OCI-LY7 (cell line): ENCODE data around the gene ATXN3. TPM values are rescaled to one million over a fixed set of nuclear protein-coding genes. Genes with fewer than 3 reads are reported as not detected.

ENCODE experiments used
- BruUV-seq: library from RNA; stranded (reverse); fragments of 400-500 nt; replicated peaks from 2 replicates; lab custom pipeline; 2021; lab: Mats Ljungman, UMichigan
- CTCF ChIA-PET: fragments of 300-600 bp; sonication (Branson Sonifier 250); formaldehyde crosslinking; loops from one replicate; lab custom pipeline; 2022; ENCODE audit warnings: antibody characterized with exemption; ENCODE audit not compliant: unreplicated experiment; lab: Charles Lee
- POLR2A ChIA-PET: fragments of 300-600 bp; sonication (Branson Sonifier 250); formaldehyde crosslinking; loops from one replicate; lab custom pipeline; 2022; ENCODE audit warnings: antibody characterized with exemption; lab: Charles Lee
- DNase-seq: peaks from one replicate; pipeline ENCODE4 v3.0.0-alpha.2; 2015; ENCODE audit warnings: low spot score
- H2AFZ ChIP-seq: fragments of 200-600 bp; sonication (generic), shearing (Covaris generic); 2 replicates; pipeline ENCODE4 v1.6.1; 2014; ENCODE audit warnings: mild to moderate bottlenecking, antibody characterized with exemption, low read length, moderate library complexity
- H3K27ac ChIP-seq: fragments of 200-600 bp; sonication (generic); 2 replicates; pipeline ENCODE4 v1.5.1; 2014; ENCODE audit warnings: mixed run types, low read depth, mild to moderate bottlenecking, moderate library complexity, low read length, inconsistent platforms; ENCODE audit not compliant: poor library complexity, severe bottlenecking
- H3K36me3 ChIP-seq: fragments of 200-600 bp; sonication (generic); 2 replicates; pipeline ENCODE4 v1.6.1; 2014; ENCODE audit warnings: mild to moderate bottlenecking, antibody characterized with exemption, low read length, moderate library complexity, mixed read lengths; ENCODE audit not compliant: insufficient read depth
- H3K4me1 ChIP-seq: fragments of 200-600 bp; sonication (generic); 2 replicates; pipeline ENCODE4 v1.5.1; 2014; ENCODE audit warnings: mild to moderate bottlenecking, low read length; ENCODE audit not compliant: insufficient read depth, poor library complexity, severe bottlenecking
- H3K4me2 ChIP-seq: fragments of 200-600 bp; sonication (generic); 2 replicates; pipeline ENCODE4 v1.6.1; 2014; ENCODE audit warnings: mild to moderate bottlenecking, low read length
- H3K4me3 ChIP-seq: fragments of 200-600 bp; sonication (generic); 2 replicates; pipeline ENCODE4 v1.5.1; 2014; ENCODE audit warnings: mild to moderate bottlenecking, low read depth, low read length; ENCODE audit not compliant: poor library complexity, severe bottlenecking
- H3K79me2 ChIP-seq: fragments of 200-600 bp; sonication (generic); 2 replicates; pipeline ENCODE4 v1.6.1; 2016; ENCODE audit warnings: low read depth, mild to moderate bottlenecking, low read length, moderate library complexity, mixed read lengths; ENCODE audit not compliant: insufficient read depth
- H3K9me2 ChIP-seq: fragments of 200-600 bp; sonication (generic); 2 replicates; pipeline ENCODE4 v1.6.1; 2016; ENCODE audit warnings: mild to moderate bottlenecking, low read length, mixed read lengths; ENCODE audit not compliant: insufficient read depth
- H3K9me3 ChIP-seq: fragments of 200-600 bp; sonication (generic); 2 replicates; pipeline ENCODE4 v1.6.1; 2014; ENCODE audit warnings: mild to moderate bottlenecking, mixed run types, low read length, mixed read lengths
- H4K20me1 ChIP-seq: fragments of 200-600 bp; sonication (generic); 2 replicates; pipeline ENCODE4 v1.6.1; 2014; ENCODE audit warnings: mild to moderate bottlenecking, antibody characterized with exemption, low read length, moderate library complexity, mixed read lengths; ENCODE audit not compliant: insufficient read depth
- CTCF ChIP-seq: fragments of 200-600 bp; sonication (generic); conservative IDR thresholded peaks from 2 replicates; pipeline ENCODE4 v1.5.1; 2014; ENCODE audit warnings: mild to moderate bottlenecking, antibody characterized with exemption, low read length, moderate library complexity, mixed read lengths
- EZH2phosphoT487 ChIP-seq: fragments of 200-600 bp; sonication (generic); IDR thresholded peaks from 2 replicates; pipeline ENCODE4 v1.6.1; 2018; ENCODE audit warnings: low read depth, borderline replicate concordance, mild to moderate bottlenecking, mixed run types, antibody characterized with exemption, low read length, moderate library complexity, mixed read lengths
- intact Hi-C: fragments of 100-400 bp; cut with micrococcal nuclease; formaldehyde crosslinking; loops from one replicate; pipeline ENCODE4 v1.10.0; 2022; ENCODE audit not compliant: unreplicated experiment
- total RNA-seq, 2 experiments: library from RNA; depleted of rRNA in 1 of 2; stranded (reverse); fragments of >200 nt in 1 of 2; shearing (Covaris generic) in 1 of 2; gene quantifications; 2 replicates each; pipeline ENCODE4 v1.2.3, GENCODE V29; 2014 to 2022

The ATXN3 gene
- total RNA-seq, 2 experiments from 2014 or later: 21.3 to 24.6 TPM

GRCh38 chr14:92088494-92088893 lies 17.9 kb downstream of the ATXN3 start:
- ChIA-PET POLR2A (interaction anchor here (0.6 to 1.5 kb wide), 3 partner anchors 10 to 28 kb away, joined by 3 to 5 read pairs (median 4); partner anchors contain the start of gene ATXN3), CTCF (no interaction called here)
- no peaks in the 10 kb centered on the region for H3K9me3 ChIP-seq
- no peaks in the 10 kb centered on the region for H3K4me1 ChIP-seq
- H3K79me2 ChIP-seq: no peaks in the 10 kb centered on the region
- H3K27ac ChIP-seq: no peak overlapping the region
- H3K9me2 ChIP-seq: no peaks in the 10 kb centered on the region
- no peaks in the 10 kb centered on the region for H4K20me1 ChIP-seq
- no peak overlapping the region for H2AFZ ChIP-seq
- no TSS peak for BruUV-seq
- no peak overlapping the region for H3K4me2 ChIP-seq
- no peak overlapping the region for H3K4me3 ChIP-seq
- no peak for DNase-seq
- H3K36me3 ChIP-seq: peaks cover 60% of the 10 kb centered on the region
- intact Hi-C loops: no loop called here
- TF ChIP-seq CTCF (no peak), EZH2phosphoT487 (no peak)

- Histone ChIP-seq H3K4me1 (no peaks in the 10 kb centered on the region), H3K9me3 (no peaks in the 10 kb centered on the region), H3K36me3 (peaks cover 60% of the 10 kb centered on the region), H3K4me3 (no peak overlapping the region), H3K9me2 (no peaks in the 10 kb centered on the region), H2AFZ (no peak overlapping the region), H3K27ac (no peak overlapping the region), H4K20me1 (no peaks in the 10 kb centered on the region), H3K4me2 (no peak overlapping the region), H3K79me2 (no peaks in the 10 kb centered on the region)
- ChIA-PET POLR2A (interaction anchor here (0.7 kb wide), 1 partner anchor 1184 kb away, joined by 5 read pairs; no protein-coding TSS in a partner anchor), CTCF (no interaction called here)
- no TSS peak for BruUV-seq
- intact Hi-C loops: no loop called here
- TF ChIP-seq CTCF (no peak), EZH2phosphoT487 (no peak)
- no peak for DNase-seq
Measured at GRCh38 chr14:92074555-92074954, 31.8 kb downstream of the ATXN3 start.
